ENCODE results near the gene PDE11A.
"Not testable (repeated sequence)": the region's sequence is repeated elsewhere in the genome, so short reads cannot be mapped to it uniquely, and the experiment has no call there.

The PDE11A gene

GRCh38 chr2:178066890-178067669, 5.5 kb downstream of the PDE11A start:
- H3K4me3 ChIP-seq (ENCODE audit: low read depth, low read length), result no peak overlapping the region
- TF ChIP-seq CTCF (IDR thresholded peaks at IDR 0.05; ENCODE audit: low read depth, low read length), result no peak
- in situ Hi-C loops (cut with HindIII; ENCODE audit: low sequenced_read_pairs), result no loop called here
- DNase-seq (ENCODE audit: low read depth, low spot score), result no peak

- DNase-seq (ENCODE audit: low read depth, low spot score), result no peak
- no peak for TF ChIP-seq CTCF (IDR thresholded peaks at IDR 0.05; ENCODE audit: low read depth, low read length)
- no peak overlapping the region for H3K4me3 ChIP-seq (ENCODE audit: low read depth, low read length)
- in situ Hi-C loops (cut with HindIII; ENCODE audit: low sequenced_read_pairs), result no loop called here
Observed at GRCh38 chr2:178066324-178066723, 6.3 kb downstream of the PDE11A start.

GRCh38 chr2:178059681-178060080, 12.9 kb downstream of the PDE11A start:
- in situ Hi-C loops (cut with HindIII; ENCODE audit: low sequenced_read_pairs), result no loop called here
- DNase-seq (ENCODE audit: low read depth, low spot score), result no peak
- no peak for TF ChIP-seq CTCF (IDR thresholded peaks at IDR 0.05; ENCODE audit: low read depth, low read length)
- H3K4me3 ChIP-seq (ENCODE audit: low read depth, low read length), result no peak overlapping the region

GRCh38 chr2:178059111-178059510, 13.5 kb downstream of the PDE11A start:
- DNase-seq (ENCODE audit: low read depth, low spot score), result no peak
- H3K4me3 ChIP-seq (ENCODE audit: low read depth, low read length), result no peak overlapping the region
- no peak for TF ChIP-seq CTCF (IDR thresholded peaks at IDR 0.05; ENCODE audit: low read depth, low read length)
- in situ Hi-C loops (cut with HindIII; ENCODE audit: low sequenced_read_pairs), result no loop called here

- DNase-seq (ENCODE audit: low read depth, low spot score), result no peak
- no peak for TF ChIP-seq CTCF (IDR thresholded peaks at IDR 0.05; ENCODE audit: low read depth, low read length)
- in situ Hi-C loops (cut with HindIII; ENCODE audit: low sequenced_read_pairs), result no loop called here
Observed at GRCh38 chr2:178057179-178057680, 15.3 kb downstream of the PDE11A start.

GRCh38 chr2:178056345-178056744, 16.2 kb downstream of the PDE11A start:
- H3K4me3 ChIP-seq (ENCODE audit: low read depth, low read length), result no peak overlapping the region
- TF ChIP-seq CTCF (IDR thresholded peaks at IDR 0.05; ENCODE audit: low read depth, low read length), result no peak
- DNase-seq (ENCODE audit: low read depth, low spot score), result no peak
- in situ Hi-C loops (cut with HindIII; ENCODE audit: low sequenced_read_pairs), result no loop called here

More at GRCh38 chr2:178057179-178057680, 15.3 kb downstream of the PDE11A start:
- H3K4me3 ChIP-seq (ENCODE audit: low read depth, low read length), result no peak overlapping the region

GRCh38 chr2:178051257-178051656, 21.3 kb downstream of the PDE11A start:
- DNase-seq (ENCODE audit: low read depth, low spot score); in situ Hi-C loops (cut with HindIII; ENCODE audit: low sequenced_read_pairs); H3K4me3 ChIP-seq (ENCODE audit: low read depth, low read length): not testable (repeated sequence)

Data from astrocyte of the spinal cord (primary cell).